Effector CD8-positive, alpha-beta T cell (primary cell): Measurements from ENCODE around the gene ATXN7L2.

Experiments used
- DNase-seq: peaks from one replicate; lab custom pipeline; 2025; lab: John Stamatoyannopoulos, UW

Gene ATXN7L2

GRCh38 chr1:109523706-109524105 lies 40.0 kb downstream of the ATXN7L2 start:
- no peak for DNase-seq

- DNase-seq: no peak
These were observed 43.5 kb downstream of the ATXN7L2 start for GRCh38 chr1:109527098-109527811.

GRCh38 chr1:109527846-109528695 lies 44.4 kb downstream of the ATXN7L2 start:
- DNase-seq: no peak

- no peak for DNase-seq
These were observed 45.0 kb downstream of the ATXN7L2 start for GRCh38 chr1:109528712-109529111.

- no peak for DNase-seq
These were observed 46.3 kb downstream of the ATXN7L2 start for GRCh38 chr1:109529881-109530456.

- no peak for DNase-seq
These were observed 46.9 kb downstream of the ATXN7L2 start for GRCh38 chr1:109530457-109531087.

GRCh38 chr1:109531380-109531779 lies 47.7 kb downstream of the ATXN7L2 start:
- DNase-seq: no peak

- no peak for DNase-seq
These were observed 48.2 kb downstream of the ATXN7L2 start for GRCh38 chr1:109531826-109532364.

- DNase-seq: peak; percentile 91
These were observed 48.8 kb downstream of the ATXN7L2 start for GRCh38 chr1:109532365-109533136.

- no peak for DNase-seq
These were observed 50.7 kb downstream of the ATXN7L2 start for GRCh38 chr1:109534307-109534858.

- no peak for DNase-seq
These were observed 51.8 kb downstream of the ATXN7L2 start for GRCh38 chr1:109535481-109535880.

- DNase-seq: no peak
These were observed 52.3 kb downstream of the ATXN7L2 start for GRCh38 chr1:109535971-109536491.

- DNase-seq: no peak
These were observed 53.9 kb downstream of the ATXN7L2 start for GRCh38 chr1:109537450-109538178.

- DNase-seq: no peak
These were observed 55.3 kb downstream of the ATXN7L2 start for GRCh38 chr1:109538827-109539555.

- DNase-seq: no peak
These were observed 56.0 kb downstream of the ATXN7L2 start, which contains the start of gene GPR61 for GRCh38 chr1:109539676-109540075. Gene GPR61, plus strand, starts transcription at chr1:109539872. Its CDS starts 3,151 bp downstream, at chr1:109543023.

- DNase-seq: no peak
These were observed 57.4 kb downstream of the ATXN7L2 start for GRCh38 chr1:109541102-109541501.
